GM18858 (cell line): ENCODE data around the gene TRPM1.
"Not testable (repeated sequence)": the region's sequence is repeated elsewhere in the genome, so short reads cannot be mapped to it uniquely, and the experiment has no call there.

ENCODE experiments used
- ATAC-seq: cut with Tn5 transposase; IDR thresholded peaks from one replicate; pipeline ENCODE4 v1.9.1; 2021; ENCODE audit not compliant: unreplicated experiment

Gene TRPM1

DNA sequence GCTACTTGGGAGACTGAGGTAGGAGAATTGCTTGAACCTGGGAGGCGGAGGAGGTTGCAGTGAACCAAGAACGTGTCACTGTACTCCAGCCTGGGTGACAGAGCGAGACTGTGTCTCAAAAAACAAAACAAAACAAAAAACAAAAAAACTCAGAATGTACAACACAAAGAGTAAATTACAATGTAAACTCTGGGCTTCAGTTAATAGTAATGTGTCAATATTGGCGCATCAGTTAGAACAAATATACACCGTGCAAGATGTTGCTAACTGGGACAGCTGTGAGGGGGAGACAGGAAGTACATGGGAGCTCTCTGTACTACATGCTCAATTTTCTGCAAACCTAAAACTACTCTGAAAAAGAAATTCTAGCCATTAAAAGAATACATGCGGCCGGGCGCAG, 23.5 kb upstream of the TRPM1 start:
- ATAC-seq = no peak

DNA sequence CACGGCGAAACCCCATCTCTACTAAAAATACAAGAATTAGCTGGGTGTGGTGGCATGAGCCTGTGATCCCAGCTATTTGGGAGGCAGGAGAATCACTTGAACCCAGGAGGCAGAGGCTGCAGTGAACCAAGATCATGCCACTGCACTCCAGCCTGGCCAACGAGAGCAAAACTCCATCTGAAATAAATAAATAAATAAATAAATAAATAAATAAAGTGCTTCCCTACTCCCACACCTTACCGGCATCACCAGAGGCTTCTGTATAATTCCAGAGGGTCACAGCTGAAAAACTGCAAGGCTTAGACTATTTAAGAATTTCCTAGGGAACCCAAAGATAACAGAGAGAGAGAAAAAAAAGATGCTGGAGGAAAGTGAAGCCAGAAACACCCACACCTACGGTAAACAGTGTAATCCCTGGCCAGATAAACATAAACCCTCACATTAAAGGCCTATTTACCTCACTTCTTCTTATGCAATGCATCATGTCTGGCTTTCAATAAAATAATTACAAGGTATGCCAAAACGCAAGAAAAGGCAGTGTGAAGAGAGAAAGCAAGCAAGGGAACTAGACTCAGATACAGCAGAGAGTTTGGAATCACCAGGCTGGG, 15.0 kb upstream of the TRPM1 start:
- no peak for ATAC-seq

DNA sequence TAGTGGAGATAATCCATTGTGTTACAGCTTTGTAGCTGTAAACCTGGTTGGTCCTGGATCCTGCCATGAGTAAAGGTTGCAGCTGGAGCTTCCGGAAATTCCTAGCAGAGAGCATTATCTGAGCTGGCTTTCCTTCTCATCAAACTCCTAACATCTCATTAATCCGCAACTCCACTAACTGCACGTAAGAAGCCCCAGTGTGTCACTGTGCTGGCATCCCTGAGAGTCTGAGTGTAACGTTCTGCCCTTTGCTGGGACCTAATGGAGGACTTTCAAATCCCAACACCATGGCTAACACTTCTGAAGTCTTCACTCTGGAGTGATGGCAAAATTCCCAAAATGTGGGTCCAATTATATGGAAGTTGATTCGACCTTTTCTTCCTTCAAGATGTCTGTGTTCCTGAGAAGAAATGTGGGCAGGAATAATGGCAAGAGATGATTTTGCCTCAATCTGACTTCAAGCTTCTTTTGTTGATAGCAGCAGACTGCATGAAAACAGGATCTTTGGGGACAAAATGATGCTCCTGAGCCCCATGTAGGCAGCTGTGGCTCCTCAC, 9.6 kb upstream of the TRPM1 start:
- ATAC-seq = no peak

DNA sequence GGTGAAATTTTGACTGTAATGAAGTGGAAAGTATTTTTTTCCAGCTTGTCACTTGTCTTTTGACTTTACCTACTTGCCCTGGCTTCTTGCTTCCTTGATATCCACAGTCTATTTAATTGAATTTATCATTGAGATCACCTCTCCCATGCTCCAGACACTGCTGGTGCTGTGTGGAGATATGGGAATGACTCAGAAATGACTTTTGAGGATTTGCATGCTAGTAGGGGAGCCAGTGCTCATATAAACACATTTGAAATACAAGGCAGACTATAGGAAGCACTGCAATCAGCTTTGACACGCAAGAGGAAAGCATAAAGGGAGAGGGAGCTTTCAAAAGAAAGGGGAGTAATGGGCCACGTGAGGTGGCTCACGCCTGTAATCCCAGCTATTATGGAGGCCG, 7.3 kb upstream of the TRPM1 start:
- no peak for ATAC-seq

DNA sequence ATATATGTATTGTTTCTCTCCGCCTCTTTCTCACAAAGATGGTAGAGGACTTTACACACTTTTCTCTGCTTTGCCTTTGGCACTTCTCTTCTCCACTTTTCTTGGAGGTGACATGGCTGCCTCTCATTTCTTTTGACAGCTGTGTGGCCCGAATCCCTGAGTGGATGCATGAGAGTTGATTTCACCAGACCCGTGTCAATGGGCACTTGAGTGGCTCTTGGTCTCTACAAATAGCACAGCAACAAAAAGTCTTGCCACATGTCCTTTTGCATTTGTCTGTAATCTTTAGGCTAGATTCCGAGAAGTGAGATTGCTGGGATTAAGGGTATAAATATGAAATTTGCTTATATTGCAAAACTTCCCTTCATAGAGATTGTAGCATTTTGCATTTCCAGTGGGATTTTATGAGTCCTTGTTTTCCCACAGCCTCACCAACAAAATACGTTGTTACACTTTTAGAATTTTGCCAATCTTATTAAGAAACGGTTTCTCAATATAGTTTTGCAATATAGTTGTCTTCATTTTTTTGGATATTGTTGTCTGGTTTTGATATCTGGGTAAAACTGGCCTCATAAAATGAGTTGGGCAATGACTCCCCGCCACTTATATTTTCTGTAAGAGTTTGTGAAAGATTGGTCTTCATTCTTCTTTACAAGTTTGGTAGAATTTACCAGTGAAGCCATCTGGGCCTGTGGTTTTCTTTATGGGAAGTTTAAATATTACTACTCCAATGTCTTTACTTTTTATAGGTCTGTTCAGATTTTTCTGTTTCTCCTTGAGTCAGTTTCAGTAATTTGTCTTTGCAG, 5.2 kb upstream of the TRPM1 start:
- ATAC-seq = no peak

DNA sequence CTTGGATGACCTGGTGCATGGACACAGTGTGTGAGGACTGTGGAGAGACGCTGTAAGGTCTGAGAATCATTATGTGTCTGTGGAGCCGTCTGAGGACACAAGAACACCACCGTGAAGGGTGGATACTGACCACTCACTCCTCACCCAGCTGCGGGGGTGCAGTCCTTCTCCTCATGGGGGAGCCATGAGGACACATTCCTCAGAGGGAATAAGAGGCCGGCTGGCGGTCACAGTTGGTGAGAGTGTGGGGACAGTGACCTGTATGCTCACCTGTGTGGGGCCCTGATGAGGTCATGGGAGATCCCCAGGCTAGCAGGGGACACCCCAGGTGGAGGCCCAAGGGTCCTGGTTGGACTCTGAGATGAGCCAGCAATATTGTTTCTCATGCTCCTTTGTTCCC, 2.5 kb upstream of the TRPM1 start:
- ATAC-seq = no peak

DNA sequence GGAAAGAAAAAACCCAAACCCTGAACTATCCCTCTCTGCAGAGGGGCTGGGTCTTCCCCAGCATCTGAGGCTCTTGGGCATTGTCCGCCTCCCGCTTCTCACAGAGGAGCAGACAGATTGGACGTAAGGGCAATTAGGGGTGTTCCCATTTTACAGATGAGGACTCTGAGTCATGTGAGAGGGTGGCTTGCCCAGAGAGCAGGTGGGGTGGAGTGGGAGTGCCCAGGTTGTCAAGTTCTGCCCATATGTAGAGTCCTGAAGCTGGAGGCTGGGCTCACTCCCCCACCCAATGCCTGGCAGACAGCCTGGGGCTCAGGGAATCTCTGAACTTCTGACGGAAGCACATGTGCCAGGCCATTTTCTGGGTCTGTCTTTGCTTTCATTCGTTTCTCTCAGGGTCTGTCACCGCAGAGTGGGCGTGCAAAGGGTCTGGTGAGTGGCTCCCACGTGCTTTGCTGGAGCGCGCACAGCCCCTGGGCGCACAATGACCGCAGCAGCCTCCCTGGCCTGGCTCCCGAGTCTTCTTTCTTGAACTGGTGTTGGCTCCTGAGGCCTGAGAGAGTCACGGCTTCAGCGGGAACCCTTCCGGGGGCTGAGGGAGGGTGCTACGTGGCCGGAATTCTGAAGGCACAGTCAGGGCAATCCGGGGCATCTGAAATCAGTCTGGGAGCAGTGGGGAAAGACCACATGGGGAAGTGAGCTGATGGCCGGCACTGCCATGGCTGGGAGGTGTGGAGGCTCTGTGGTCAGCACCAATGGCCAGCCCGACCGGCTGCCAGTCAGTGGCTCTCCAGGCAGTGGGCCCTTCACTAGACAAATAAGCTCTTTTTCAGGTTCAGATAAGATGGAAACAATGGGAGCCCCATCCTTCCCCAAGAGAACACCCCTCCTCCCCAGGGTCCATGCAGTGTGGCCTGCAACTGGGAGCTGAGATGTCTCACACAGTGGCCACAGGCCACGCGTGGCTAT, 1.1 kb upstream of the TRPM1 start:
- ATAC-seq = no peak

DNA sequence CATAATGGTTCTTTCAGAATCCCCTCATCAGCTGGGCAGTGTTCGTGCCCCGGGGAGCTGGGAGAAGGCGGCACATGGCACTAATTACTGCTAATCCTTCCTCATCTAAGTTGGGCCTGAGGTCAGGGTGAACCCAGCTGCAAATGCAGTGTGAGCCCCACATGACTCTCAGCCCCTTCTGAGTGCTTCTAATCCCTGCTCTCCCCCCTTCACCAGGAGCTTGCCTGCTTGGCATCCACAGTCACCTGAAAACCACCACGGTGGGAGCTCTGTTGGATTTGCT, 455 bp upstream of the TRPM1 start:
- no peak for ATAC-seq

DNA sequence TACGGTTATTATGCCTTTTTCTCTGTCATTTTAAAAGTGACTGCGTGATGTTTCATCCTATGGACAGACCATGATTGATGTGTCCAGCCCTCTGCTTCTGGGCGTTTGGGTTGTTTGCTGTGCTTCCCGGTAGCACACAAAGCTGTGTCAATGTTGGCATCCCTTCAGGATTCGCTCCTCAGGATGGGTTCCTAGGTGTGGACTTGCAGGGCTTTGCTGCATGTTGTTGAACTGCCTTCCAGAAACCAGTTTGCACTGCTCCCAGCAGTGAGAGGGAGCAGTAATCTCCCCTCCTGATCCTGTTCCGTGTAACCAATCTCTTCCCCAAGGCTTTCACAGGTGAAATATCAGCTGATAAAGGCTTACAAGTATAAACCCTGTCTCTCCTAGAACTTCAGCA, 787 bp downstream of the TRPM1 start:
- ATAC-seq = no peak

DNA sequence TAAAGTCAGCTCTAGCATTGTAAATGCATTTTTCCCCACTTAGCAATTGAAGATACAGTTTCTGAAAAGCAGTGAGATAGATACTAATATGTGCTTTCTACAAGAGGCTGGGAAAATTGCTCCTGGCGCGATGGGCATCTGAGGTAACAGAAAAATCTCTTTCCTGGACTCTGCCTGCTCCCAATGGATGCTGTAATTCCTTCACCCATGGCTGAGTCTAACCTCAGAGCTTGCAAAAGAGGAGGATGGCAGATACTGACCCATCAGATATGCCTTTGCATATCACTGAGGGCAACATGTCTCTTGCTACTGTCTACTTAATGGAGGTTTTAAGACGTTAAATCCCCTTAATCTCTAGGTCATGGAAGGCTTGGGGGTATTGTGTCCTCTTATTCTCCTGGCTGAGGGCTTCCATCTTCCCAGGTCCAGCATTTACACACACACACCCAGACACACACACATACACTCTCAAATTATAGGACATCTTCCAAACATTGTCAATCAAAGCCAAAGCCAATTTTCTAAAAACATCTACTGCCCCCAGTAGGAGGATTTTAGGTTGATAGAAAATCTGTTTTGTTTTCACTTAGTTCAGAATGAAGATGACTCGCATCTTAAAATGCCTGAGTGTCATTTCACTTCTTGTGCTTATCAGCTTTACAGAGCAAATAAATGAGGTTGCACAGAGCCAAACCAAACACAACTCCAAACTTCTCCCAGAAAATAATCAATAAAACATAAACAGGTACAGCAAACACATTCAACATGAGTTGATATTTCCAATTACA, 2.4 kb downstream of the TRPM1 start:
- ATAC-seq = no peak

DNA sequence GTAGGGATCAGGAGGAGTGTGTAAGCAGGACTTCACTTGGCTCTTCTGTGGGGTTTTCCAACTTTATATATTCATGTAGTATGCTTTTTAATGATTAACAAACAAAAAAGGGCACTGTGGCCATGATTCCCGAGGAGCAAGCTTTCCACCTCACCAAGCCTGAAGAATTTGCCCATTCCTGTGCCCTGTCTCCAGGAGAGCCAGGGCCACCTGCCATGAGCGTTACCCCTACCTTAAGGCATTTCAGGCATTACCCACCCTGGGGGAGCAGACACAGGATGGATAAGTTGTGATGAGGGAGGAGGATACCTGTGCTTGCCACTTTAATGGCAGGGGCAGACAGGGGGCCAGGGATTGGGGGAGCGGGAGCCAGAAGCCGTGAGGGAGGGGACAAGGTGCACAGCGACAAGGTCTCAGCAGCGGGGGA, 3.0 kb downstream of the TRPM1 start:
- no peak for ATAC-seq

DNA sequence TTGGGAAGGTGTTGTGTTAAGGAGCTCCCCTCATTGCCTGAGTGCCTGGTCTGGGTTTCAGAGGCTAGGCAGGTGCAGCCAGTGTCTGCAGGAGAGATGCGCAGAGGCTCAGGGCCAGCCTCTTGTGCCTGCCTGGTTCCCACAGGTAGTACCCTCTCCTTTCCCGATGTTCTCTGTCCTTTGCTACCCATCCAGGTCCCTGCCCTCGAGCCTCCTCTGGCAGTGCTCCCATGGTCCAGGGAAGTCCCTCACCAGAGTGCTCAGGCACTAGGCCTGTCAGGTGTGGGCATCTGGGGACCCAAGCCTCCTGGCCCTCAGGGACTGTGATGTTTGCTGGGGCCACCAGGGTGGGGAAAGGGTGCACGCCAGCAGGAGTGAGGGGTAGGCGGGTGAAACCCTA, 5.0 kb downstream of the TRPM1 start:
- no peak for ATAC-seq

DNA sequence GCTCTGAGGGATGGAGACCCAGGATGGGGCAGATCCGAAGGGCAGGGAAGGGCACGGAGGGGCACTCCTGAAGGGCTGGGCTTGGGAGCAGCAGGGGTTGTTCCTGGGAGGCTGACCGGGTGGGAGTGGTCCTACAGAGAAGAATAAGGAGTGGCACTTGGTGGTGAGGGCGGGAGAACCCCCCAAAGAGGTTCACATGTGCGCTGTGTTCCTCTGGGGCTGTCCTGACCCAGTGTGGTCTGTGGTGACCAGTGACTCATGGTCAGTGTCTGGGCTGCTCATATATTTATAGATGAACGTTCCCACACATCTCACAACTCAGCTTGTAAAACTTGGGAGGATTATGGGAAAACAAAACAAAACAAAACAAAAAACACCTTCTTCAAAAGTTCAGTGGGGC, 10.0 kb downstream of the TRPM1 start:
- no peak for ATAC-seq

DNA sequence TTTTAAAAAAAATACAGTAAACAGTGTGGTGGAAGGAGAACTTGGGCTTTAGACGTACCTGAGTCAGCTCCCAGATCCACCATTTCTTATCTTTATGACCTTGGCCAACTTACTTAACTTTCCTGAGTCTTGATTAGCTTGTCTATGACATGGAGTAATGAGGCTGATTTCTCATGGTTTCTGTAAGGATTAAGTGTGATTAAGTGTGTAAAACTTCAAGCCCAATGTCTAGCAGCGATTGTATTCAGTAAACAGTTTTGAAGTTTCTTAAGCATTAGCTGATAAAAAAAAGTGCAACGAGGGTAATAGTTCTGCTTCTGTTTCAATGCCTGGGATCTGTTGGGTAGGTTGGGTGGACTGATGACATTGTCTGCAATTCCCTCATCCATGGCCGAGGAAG, 10.8 kb downstream of the TRPM1 start:
- ATAC-seq = no peak

DNA sequence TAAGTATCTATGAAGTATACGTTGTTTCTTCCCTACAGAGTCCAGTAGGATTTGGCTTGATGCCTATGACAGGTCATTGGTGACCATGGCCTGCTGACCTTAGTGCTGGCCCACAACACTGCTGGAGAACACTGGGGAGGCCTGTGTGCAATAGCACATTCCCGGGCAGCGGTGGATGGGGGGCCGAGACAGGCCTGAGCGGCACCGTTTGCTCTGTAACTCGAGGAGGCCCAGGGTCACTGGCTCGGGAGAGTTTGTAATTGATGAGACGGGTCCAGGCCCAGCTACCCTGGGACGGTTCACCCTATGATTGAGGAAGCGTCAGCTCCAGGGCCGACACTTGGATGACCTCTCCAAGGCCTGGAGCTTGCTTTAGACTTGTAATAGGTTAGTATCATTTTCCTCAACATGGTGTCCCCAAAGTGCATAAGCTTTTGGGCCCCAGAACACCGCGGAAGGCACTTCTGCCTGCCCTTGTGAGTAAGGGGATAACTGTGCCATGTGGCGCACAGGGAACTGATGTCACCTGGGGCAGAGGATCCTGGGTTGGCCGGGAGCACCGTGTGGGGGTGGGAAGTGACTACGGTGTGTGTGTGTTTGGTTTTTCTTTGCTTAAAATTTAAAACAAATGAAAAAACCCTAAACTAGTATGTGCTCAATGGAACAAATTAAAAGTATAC, 12.0 kb downstream of the TRPM1 start:
- ATAC-seq = no peak

DNA sequence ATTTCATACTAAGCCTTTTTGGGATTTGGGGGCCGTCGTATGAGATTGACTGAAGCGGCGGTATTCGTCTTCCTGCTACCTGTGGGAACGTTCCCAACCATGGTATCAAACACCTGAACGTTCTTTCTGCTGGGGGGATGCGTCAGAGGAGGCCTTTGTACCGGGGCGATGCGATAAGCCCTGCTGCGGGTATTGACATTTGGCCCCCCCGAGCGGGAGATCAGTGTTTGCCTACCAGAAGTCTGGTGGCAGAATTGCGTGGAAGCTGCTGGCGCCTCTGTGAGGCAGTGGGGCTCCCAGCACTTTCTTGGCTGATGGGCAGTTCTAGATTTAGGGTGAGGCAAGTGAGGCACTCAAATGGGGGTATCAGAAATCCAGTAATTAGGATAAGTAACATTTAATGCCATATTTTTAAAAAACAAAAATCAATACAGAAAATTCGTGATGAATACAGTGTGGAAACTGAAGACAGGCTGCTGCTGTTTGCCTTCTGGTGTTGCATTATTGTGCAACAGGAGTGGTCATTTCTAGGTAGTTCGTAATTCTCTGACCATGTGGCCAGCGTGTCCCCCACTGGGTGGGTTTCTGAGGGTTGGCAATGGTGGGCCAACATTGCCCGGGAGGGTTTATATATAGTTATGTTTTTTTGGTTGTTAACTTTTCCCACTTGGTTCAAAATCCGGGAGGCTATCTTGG, 12.7 kb downstream of the TRPM1 start:
- no peak for ATAC-seq

DNA sequence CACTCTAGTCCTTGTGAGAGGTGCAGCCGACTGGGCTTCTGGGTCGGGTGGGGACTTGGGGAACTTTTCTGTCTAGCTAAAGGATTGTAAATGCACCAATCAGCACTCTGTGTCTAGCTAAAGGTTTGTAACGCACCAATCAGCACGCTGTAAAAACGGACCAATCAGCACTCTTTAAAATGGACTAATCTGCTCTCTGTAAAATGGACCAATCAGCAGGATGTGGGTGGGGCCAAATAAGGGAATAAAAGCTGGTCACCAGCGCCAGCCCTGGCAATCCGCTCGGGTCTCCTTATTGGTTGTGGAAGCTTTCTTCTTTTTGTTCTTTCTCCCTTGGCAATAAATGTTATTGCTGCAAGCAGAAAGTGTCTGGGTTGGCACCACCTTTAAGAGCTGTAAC, 13.5 kb downstream of the TRPM1 start:
- not testable (repeated sequence) for ATAC-seq

DNA sequence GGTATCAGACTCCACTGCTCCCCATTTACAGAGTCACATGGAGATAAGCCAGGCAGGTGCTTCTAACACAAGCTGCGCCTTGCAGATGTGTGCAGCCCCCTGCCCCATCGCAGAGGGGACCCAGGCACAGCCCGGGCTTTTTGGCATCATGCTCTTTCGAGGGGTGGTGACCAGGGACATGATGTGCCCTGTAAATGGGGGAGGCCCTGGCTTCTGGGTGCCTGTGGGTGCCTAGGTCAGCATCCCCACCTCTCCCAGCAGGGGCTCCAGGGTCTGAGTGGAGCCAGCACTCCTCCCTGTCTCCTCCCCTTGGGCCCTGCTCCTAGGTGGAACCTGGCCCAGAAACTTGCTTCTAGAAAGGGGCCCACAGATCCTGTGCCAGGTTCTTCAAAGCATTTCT, 15.2 kb downstream of the TRPM1 start:
- ATAC-seq = no peak

DNA sequence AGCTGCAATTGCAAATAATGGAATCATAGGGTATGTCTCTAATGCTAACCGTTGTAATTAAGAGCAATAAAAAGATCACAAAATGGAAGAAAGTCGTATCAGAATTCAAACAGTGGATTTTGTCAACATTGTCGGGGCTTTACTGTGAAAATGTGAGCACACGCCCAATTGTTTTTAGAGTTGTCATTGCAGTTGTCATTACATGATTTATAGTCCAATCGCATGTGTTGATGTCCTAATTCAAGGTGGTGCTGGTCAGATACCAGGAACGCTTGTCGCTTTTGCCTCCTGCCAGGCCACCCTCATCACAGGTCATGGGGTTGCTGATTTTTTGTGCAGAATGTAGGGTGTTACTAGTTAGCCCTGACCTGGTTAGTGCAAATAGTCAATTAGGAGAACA, 16.2 kb downstream of the TRPM1 start:
- ATAC-seq = no peak

DNA sequence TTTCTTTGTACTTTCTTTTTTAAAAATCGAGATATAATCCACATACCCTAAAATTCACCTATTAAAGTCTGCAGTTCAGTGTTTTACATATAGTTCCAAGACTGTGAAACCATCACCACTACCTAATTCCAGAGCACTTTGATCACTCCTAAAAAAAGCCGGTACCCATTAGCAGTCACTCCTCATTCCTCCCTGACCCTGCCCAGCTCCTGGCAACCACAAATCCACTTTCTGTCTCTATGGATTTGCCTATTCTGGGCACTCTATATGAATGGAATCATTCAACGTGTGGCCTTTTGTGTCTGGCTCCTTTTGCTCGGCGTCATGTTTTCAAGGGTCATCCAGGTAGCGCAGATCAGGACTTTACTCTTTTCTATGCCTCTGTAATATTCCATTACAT, 17.3 kb downstream of the TRPM1 start:
- ATAC-seq = no peak
